OCI-LY7 (cell line): ENCODE data around the gene CNNM4. TPM values are rescaled to one million over a fixed set of nuclear protein-coding genes. Genes with fewer than 3 reads are reported as not detected.

ENCODE experiments used
- BruUV-seq: library from RNA; stranded (reverse); fragments of 400-500 nt; replicated peaks from 2 replicates; lab custom pipeline; 2021; lab: Mats Ljungman, UMichigan
- CTCF ChIA-PET: fragments of 300-600 bp; sonication (Branson Sonifier 250); formaldehyde crosslinking; loops from one replicate; lab custom pipeline; 2022; ENCODE audit warnings: antibody characterized with exemption; ENCODE audit not compliant: unreplicated experiment; lab: Charles Lee
- POLR2A ChIA-PET: fragments of 300-600 bp; sonication (Branson Sonifier 250); formaldehyde crosslinking; loops from one replicate; lab custom pipeline; 2022; ENCODE audit warnings: antibody characterized with exemption; lab: Charles Lee
- DNase-seq: peaks from one replicate; pipeline ENCODE4 v3.0.0-alpha.2; 2015; ENCODE audit warnings: low spot score
- H2AFZ ChIP-seq: fragments of 200-600 bp; sonication (generic), shearing (Covaris generic); 2 replicates; pipeline ENCODE4 v1.6.1; 2014; ENCODE audit warnings: mild to moderate bottlenecking, antibody characterized with exemption, low read length, moderate library complexity
- H3K27ac ChIP-seq: fragments of 200-600 bp; sonication (generic); 2 replicates; pipeline ENCODE4 v1.5.1; 2014; ENCODE audit warnings: mixed run types, low read depth, mild to moderate bottlenecking, moderate library complexity, low read length, inconsistent platforms; ENCODE audit not compliant: poor library complexity, severe bottlenecking
- H3K36me3 ChIP-seq: fragments of 200-600 bp; sonication (generic); 2 replicates; pipeline ENCODE4 v1.6.1; 2014; ENCODE audit warnings: mild to moderate bottlenecking, antibody characterized with exemption, low read length, moderate library complexity, mixed read lengths; ENCODE audit not compliant: insufficient read depth
- H3K4me1 ChIP-seq: fragments of 200-600 bp; sonication (generic); 2 replicates; pipeline ENCODE4 v1.5.1; 2014; ENCODE audit warnings: mild to moderate bottlenecking, low read length; ENCODE audit not compliant: insufficient read depth, poor library complexity, severe bottlenecking
- H3K4me2 ChIP-seq: fragments of 200-600 bp; sonication (generic); 2 replicates; pipeline ENCODE4 v1.6.1; 2014; ENCODE audit warnings: mild to moderate bottlenecking, low read length
- H3K4me3 ChIP-seq: fragments of 200-600 bp; sonication (generic); 2 replicates; pipeline ENCODE4 v1.5.1; 2014; ENCODE audit warnings: mild to moderate bottlenecking, low read depth, low read length; ENCODE audit not compliant: poor library complexity, severe bottlenecking
- H3K79me2 ChIP-seq: fragments of 200-600 bp; sonication (generic); 2 replicates; pipeline ENCODE4 v1.6.1; 2016; ENCODE audit warnings: low read depth, mild to moderate bottlenecking, low read length, moderate library complexity, mixed read lengths; ENCODE audit not compliant: insufficient read depth
- H3K9me2 ChIP-seq: fragments of 200-600 bp; sonication (generic); 2 replicates; pipeline ENCODE4 v1.6.1; 2016; ENCODE audit warnings: mild to moderate bottlenecking, low read length, mixed read lengths; ENCODE audit not compliant: insufficient read depth
- H3K9me3 ChIP-seq: fragments of 200-600 bp; sonication (generic); 2 replicates; pipeline ENCODE4 v1.6.1; 2014; ENCODE audit warnings: mild to moderate bottlenecking, mixed run types, low read length, mixed read lengths
- H4K20me1 ChIP-seq: fragments of 200-600 bp; sonication (generic); 2 replicates; pipeline ENCODE4 v1.6.1; 2014; ENCODE audit warnings: mild to moderate bottlenecking, antibody characterized with exemption, low read length, moderate library complexity, mixed read lengths; ENCODE audit not compliant: insufficient read depth
- CTCF ChIP-seq: fragments of 200-600 bp; sonication (generic); conservative IDR thresholded peaks from 2 replicates; pipeline ENCODE4 v1.5.1; 2014; ENCODE audit warnings: mild to moderate bottlenecking, antibody characterized with exemption, low read length, moderate library complexity, mixed read lengths
- EZH2phosphoT487 ChIP-seq: fragments of 200-600 bp; sonication (generic); IDR thresholded peaks from 2 replicates; pipeline ENCODE4 v1.6.1; 2018; ENCODE audit warnings: low read depth, borderline replicate concordance, mild to moderate bottlenecking, mixed run types, antibody characterized with exemption, low read length, moderate library complexity, mixed read lengths
- intact Hi-C: fragments of 100-400 bp; cut with micrococcal nuclease; formaldehyde crosslinking; loops from one replicate; pipeline ENCODE4 v1.10.0; 2022; ENCODE audit not compliant: unreplicated experiment
- total RNA-seq, 2 experiments: library from RNA; depleted of rRNA in 1 of 2; stranded (reverse); fragments of >200 nt in 1 of 2; shearing (Covaris generic) in 1 of 2; gene quantifications; 2 replicates each; pipeline ENCODE4 v1.2.3, GENCODE V29; 2014 to 2022

Gene CNNM4
- total RNA-seq, 2 experiments from 2014 or later, result 5.1 to 6.4 TPM

- intact Hi-C loops, result loop anchor here (2.0 to 5.0 kb wide), 3 partner anchors 40 to 295 kb away; partner anchors contain the start of genes ANKRD36 and CNNM4
- DNase-seq, result no peak
- no peak overlapping the region for H3K27ac ChIP-seq
- peaks cover 16% of the 10 kb centered on the region for H4K20me1 ChIP-seq
- H3K4me1 ChIP-seq, result peaks cover 46% of the 10 kb centered on the region
- H3K36me3 ChIP-seq, result peaks cover 22% of the 10 kb centered on the region; the same call in 1 of the 2 replicates
- H3K4me3 ChIP-seq, result peak overlapping the region; percentile 90
- no peaks in the 10 kb centered on the region for H3K9me2 ChIP-seq
- H3K79me2 ChIP-seq, result peaks cover 25% of the 10 kb centered on the region; the same call in 1 of the 2 replicates
- H2AFZ ChIP-seq, result no peak overlapping the region
- no TSS peak for BruUV-seq
- H3K9me3 ChIP-seq, result no peaks in the 10 kb centered on the region
- ChIA-PET POLR2A (no interaction called here), CTCF (interaction anchor here (0.6 kb wide), 1 partner anchor 34 kb away, joined by 5 read pairs; no protein-coding TSS in a partner anchor)
- H3K4me2 ChIP-seq, result peak overlapping the region; percentile 81
- TF ChIP-seq CTCF, result no peak
- TF ChIP-seq EZH2phosphoT487, result no peak
Measured at GRCh38 chr2:96816836-96817702, 56.4 kb downstream of the CNNM4 start.

GRCh38 chr2:96817882-96818281 is 57.2 kb downstream of the CNNM4 start:
- intact Hi-C loops, result loop anchor here (2.0 to 5.0 kb wide), 3 partner anchors 39 to 294 kb away; partner anchors contain the start of genes ANKRD36 and CNNM4
- H3K4me3 ChIP-seq, result peak overlapping the region; percentile 90

More at GRCh38 chr2:96817882-96818281, 57.2 kb downstream of the CNNM4 start:
- Histone ChIP-seq H3K79me2 (peaks cover 25% of the 10 kb centered on the region; the same call in 1 of the 2 replicates), H4K20me1 (peaks cover 16% of the 10 kb centered on the region), H3K4me1 (peaks cover 46% of the 10 kb centered on the region), H3K36me3 (peaks cover 29% of the 10 kb centered on the region; the same call in 1 of the 2 replicates), H3K4me2 (peak overlapping the region; percentile 81), H2AFZ (no peak overlapping the region), H3K9me3 (no peaks in the 10 kb centered on the region), H3K27ac (no peak overlapping the region), H3K9me2 (no peaks in the 10 kb centered on the region)
- no peak for DNase-seq
- TF ChIP-seq EZH2phosphoT487, result no peak
- TF ChIP-seq CTCF, result no peak
- ChIA-PET CTCF (no interaction called here), POLR2A (no interaction called here)
- no TSS peak for BruUV-seq
